ENCODE data around the gene PNPLA3.
A peak's percentile ranks its signal among the peaks of the same experiment; 100 is the strongest.

The PNPLA3 gene

DNA sequence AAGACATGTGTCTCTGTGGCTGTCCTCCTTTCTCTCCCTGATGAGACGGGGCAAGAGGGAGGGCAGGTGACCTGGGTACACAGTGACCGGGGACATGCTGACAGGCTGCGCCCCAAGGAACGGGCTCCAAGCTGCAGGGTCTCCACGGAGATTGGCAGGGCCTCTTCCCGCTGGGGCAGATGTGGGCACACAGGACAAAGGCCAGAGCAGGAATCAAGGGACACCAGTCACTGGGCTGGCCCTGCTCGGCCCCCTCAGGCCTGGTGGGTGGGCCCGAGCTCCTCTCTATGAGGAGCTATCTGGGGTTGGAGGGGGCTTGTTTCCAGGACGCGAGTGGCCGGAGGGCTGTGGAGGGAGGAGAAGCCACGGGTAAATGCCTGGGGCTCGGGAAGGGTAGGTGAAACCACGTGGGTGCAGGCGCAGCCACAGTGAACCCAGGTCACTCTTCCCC, 43.0 kb upstream of the PNPLA3 start:
- no peak for DNase-seq (ENCODE audit: low read depth)
- TF ChIP-seq, protein P1, sequence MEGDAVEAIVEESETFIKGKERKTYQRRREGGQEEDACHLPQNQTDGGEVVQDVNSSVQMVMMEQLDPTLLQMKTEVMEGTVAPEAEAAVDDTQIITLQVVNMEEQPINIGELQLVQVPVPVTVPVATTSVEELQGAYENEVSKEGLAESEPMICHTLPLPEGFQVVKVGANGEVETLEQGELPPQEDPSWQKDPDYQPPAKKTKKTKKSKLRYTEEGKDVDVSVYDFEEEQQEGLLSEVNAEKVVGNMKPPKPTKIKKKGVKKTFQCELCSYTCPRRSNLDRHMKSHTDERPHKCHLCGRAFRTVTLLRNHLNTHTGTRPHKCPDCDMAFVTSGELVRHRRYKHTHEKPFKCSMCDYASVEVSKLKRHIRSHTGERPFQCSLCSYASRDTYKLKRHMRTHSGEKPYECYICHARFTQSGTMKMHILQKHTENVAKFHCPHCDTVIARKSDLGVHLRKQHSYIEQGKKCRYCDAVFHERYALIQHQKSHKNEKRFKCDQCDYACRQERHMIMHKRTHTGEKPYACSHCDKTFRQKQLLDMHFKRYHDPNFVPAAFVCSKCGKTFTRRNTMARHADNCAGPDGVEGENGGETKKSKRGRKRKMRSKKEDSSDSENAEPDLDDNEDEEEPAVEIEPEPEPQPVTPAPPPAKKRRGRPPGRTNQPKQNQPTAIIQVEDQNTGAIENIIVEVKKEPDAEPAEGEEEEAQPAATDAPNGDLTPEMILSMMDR (IDR thresholded peaks at IDR 0.05; ENCODE audit: low read depth, low read length, missing control alignments) = no peak
- H3K4me3 ChIP-seq (ENCODE audit: low read depth, low read length) = no peak overlapping the region

DNA sequence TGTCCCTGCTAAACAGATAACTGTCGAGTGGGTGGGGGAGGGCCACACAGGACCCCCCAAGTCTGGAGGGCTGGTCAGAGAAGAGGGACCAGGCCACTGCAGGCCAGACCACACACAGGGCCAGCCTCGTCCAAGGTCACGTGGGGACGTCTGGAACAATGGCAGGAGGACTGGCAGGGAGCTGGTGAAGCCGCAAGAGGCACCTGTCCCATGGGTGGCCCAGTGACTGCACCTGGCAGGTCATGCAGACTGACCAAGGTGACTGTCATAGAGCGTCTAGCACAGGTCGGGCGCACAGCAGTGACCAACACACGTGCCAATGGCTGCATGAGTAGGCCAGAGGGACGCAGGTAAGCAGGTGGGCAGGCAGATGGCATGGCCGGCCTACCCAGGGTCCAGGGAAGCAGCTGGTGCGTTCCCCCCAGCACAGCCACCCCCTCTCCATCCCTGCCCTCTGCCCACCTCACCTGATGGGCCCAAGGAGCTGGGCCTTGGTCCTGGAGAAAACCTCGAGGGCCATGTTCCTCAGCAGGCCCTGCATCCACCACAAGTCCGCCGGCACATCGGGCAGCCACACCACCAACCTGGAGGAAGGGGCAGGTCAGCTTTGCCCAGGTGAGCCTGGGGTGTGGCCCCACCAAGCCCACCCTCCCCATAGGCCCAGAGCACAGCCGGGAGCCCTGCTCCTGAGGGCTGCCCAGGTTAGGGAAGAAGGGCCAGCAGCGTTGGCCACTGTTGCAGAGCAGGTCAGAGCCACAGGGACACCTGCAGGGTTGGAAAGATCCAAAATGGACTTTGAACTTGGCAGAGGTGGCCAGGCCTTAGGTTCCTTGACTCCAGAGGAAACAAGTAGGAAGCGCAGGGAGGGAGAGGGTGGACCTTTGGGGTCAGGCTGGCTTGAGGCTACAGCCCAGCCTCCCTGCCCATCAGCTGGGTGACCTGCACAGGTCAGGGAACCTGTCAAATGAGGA, 42.2 kb upstream of the PNPLA3 start:
- DNase-seq (ENCODE audit: low read depth) = no peak
- TF ChIP-seq, protein P1 (IDR thresholded peaks at IDR 0.05; ENCODE audit: low read depth, low read length, missing control alignments) = no peak
- H3K4me3 ChIP-seq (ENCODE audit: low read depth, low read length) = no peak overlapping the region

DNA sequence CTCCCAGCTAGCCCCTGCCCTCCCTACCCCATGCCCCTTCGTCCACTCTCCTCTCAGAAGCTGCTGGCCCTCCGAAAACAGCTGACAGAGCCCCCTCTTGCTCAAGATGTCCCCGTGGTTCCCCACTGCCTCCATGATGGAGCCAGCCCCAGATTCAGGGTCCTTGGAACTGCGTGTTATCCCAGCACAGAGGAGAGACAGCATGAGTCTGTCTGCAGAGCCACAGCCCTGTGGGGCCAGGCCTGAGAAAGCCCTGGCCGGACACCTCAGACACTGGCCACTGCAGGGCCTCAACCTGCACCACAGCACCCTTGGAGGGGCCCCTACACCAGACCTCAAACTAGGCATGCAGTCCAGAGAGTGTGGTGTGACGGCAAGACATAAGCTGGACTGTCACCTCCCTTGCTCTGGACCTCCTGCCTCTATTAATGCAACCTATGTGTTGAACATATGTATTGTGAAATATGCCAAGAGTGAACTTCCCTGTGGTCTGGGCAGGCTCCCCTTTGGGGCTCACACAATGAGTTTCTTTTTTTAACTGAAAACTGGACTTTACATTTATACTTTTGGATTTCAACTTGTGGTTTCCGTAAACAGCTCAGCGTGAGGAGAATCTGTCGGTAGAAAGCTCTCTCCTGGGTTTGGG, 41.4 kb upstream of the PNPLA3 start:
- no peak for DNase-seq (ENCODE audit: low read depth)
- H3K4me3 ChIP-seq (ENCODE audit: low read depth, low read length) = no peak overlapping the region
- TF ChIP-seq, protein P1 (IDR thresholded peaks at IDR 0.05; ENCODE audit: low read depth, low read length, missing control alignments) = no peak

DNA sequence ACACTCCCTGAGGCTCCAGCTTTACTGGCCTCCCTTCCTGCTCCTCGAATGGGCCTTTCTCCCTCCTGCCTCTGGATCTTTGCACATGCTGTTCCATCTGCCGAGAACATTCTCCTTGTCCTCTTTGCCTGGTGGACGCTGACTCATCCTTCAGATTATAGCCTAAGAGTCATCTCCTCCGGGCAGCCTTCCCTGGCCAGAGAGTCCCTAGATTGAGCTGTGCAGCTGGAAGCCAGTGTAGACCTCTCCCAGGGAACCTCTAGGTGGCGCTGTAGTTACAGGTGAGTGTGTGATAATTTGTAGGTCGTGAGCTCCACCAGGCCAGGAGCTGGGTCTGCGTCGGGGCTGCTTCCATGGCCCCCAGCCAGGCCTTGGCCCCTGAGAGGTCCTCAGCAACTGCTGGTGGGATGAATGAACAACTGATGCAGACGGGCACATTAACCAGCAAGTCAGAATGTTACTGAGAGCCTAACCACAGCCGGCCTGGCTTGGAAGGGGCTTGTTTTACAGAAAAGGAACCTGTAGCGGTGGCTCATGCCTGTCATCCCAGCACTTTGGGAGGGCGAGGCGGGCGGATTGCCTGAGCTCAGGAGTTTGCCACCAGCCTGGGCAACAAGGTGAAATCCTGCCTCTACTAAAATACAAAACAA, 40.5 kb upstream of the PNPLA3 start:
- TF ChIP-seq, protein P1 (IDR thresholded peaks at IDR 0.05; ENCODE audit: low read depth, low read length, missing control alignments) = peak; percentile 80
- H3K4me3 ChIP-seq (ENCODE audit: low read depth, low read length) = no peak overlapping the region
- peak; percentile 35 for DNase-seq (ENCODE audit: low read depth)

DNA sequence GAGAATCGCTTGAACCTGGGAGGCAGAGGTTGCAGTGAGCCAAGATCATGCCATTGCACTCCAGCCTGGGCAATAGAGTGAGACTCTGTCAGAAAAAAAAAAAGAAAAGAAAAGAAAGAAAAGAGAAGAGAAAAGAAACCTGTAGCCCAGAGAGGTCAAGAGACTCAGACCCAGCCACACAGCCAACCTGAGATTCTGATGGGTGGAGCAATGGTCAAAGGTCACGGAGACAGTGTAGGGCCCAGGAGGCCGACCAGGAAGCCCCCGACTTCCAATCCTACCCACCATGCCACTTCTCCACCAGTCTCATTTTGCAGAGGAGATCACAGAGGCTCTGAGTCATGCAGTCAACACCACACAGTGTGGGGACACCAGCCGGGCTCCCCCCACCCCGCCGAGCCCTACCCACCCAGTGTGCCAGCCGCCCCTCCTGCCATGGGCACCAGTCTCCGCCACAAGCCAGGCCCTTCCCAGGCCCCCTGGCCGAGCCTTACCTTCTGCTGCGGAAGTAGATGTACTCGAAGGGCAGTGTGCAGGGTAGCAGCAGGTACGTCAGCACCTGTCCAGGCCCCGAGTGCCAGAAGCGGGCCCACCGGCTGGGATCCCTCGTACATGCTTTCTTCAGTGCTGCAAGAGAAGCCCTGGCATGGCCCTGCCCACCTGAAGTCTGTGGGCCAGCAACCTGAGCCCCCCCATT, 39.7 kb upstream of the PNPLA3 start:
- no peak overlapping the region for H3K4me3 ChIP-seq (ENCODE audit: low read depth, low read length)
- no peak for DNase-seq (ENCODE audit: low read depth)
- TF ChIP-seq, protein P1 (IDR thresholded peaks at IDR 0.05; ENCODE audit: low read depth, low read length, missing control alignments) = no peak

DNA sequence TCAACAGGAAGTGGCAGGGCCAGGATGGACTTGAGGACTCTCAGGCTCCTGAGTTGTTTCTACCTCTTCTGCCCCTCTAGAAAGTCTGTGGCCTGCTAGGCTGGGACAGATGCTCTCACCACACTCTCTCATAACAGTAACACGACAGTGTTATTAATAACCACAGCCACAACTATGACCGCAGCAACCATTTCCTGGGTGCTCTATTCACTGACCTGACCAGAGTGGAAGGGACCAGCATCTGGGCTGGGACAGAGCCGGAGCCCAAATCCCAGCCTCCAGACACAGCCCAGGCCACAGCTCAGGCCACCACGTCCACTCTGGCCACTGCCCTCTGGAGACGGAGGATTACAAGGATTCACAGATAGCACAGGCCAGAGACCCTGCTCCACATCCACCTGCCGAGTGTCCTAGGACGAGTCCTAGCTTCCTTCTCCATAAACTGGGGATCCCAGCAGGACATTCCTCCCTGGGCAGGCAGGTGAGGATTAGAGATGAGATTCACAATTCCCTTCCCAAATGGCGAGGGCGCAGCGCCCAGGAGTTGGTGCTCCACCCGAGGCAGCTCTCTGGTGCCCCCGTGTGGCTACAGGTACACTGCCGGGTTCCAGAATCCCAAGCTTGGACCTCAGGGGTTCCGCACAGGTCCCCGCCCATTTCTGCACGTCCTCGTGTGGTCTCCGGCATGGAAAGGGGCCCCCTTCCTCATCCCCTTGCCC, 38.8 kb upstream of the PNPLA3 start:
- peak; percentile 78 for DNase-seq (ENCODE audit: low read depth)
- peak overlapping the region; percentile 22 for H3K4me3 ChIP-seq (ENCODE audit: low read depth, low read length)
- TF ChIP-seq, protein P1 (IDR thresholded peaks at IDR 0.05; ENCODE audit: low read depth, low read length, missing control alignments) = peak; percentile 96
